ENCODE results near the gene KCTD15. TPM values are rescaled to one million over a fixed set of nuclear protein-coding genes. Genes with fewer than 3 reads are reported as not detected.

Gene KCTD15
- total RNA-seq, 6 donors from 2014 or later: 13.4 to 98.1 (median 30.5) TPM

GRCh38 chr19:33802801-33803200, 6.1 kb downstream of the KCTD15 start:
- ATAC-seq (ENCODE audit: low FRiP score in 2 of 2): no peak
- H3K36me3 ChIP-seq: peaks cover 0 to 66% (median 12%) of the 10 kb centered on the region in 4 donors
- 80 to 82% methylated on average over 1 of the region's 1 CpG for WGBS, 2 donors
- H3K27me3 ChIP-seq: peaks cover 0 to under 1% (median 0%) of the 10 kb centered on the region in 4 donors
- no peaks in the 10 kb centered on the region for H3K9me3 ChIP-seq
- no peak for DNase-seq
- peak overlapping the region in 2 of 4 donors; percentile 1 to 48 for H3K27ac ChIP-seq
- TF ChIP-seq POLR2A (IDR thresholded peaks at IDR 0.05): no peak
- TF ChIP-seq POLR2AphosphoS5 (IDR thresholded peaks at IDR 0.05): no peak
- no peak for TF ChIP-seq CTCF (IDR thresholded peaks at IDR 0.05)
- no peak for TF ChIP-seq EP300 (IDR thresholded peaks at IDR 0.05)
- peaks cover 2 to 31% (median 21%) of the 10 kb centered on the region in 4 donors for H3K4me1 ChIP-seq
- no peak overlapping the region for H3K4me3 ChIP-seq

GRCh38 chr19:33803383-33803782, 6.7 kb downstream of the KCTD15 start:
- Histone ChIP-seq H3K27ac (peak overlapping the region in 2 of 4 donors; percentile 41 to 48), H3K4me1 (peaks cover 0 to 25% (median 19%) of the 10 kb centered on the region in 4 donors), H3K27me3 (no peaks in the 10 kb centered on the region), H3K9me3 (no peaks in the 10 kb centered on the region), H3K36me3 (peaks cover 0 to 66% (median 12%) of the 10 kb centered on the region in 4 donors), H3K4me3 (no peak overlapping the region)
- 90 to 98% methylated on average over 4 to 7 of the region's 9 CpGs for WGBS, 2 donors
- TF ChIP-seq CTCF (IDR thresholded peaks at IDR 0.05) (no peak), POLR2AphosphoS5 (IDR thresholded peaks at IDR 0.05) (no peak), EP300 (IDR thresholded peaks at IDR 0.05) (no peak), POLR2A (IDR thresholded peaks at IDR 0.05) (no peak)
- ATAC-seq (ENCODE audit: low FRiP score in 2 of 2): no peak
- DNase-seq: no peak

- DNase-seq (no peak), ATAC-seq (ENCODE audit: low FRiP score in 2 of 2) (peak in 1 of 2 donors; percentile 39)
- peaks cover 0 to 66% (median 12%) of the 10 kb centered on the region in 4 donors for H3K36me3 ChIP-seq
- H3K4me3 ChIP-seq: no peak overlapping the region
- TF ChIP-seq EP300 (IDR thresholded peaks at IDR 0.05) (no peak), POLR2AphosphoS5 (IDR thresholded peaks at IDR 0.05) (no peak), CTCF (IDR thresholded peaks at IDR 0.05) (no peak), POLR2A (IDR thresholded peaks at IDR 0.05) (no peak)
- no peaks in the 10 kb centered on the region for H3K9me3 ChIP-seq
- WGBS, 2 donors: 76 to 78% methylated on average over 7 to 10 of the region's 10 CpGs
- no peaks in the 10 kb centered on the region for H3K27me3 ChIP-seq
- peaks cover 0 to 22% (median 18%) of the 10 kb centered on the region in 4 donors for H3K4me1 ChIP-seq
- peak overlapping the region in 2 of 4 donors; percentile 40 to 41 for H3K27ac ChIP-seq
Measured at GRCh38 chr19:33804021-33804799, 7.5 kb downstream of the KCTD15 start.

- WGBS, 2 donors: 64 to 83% methylated on average over 2 to 3 of the region's 3 CpGs
- Histone ChIP-seq H3K4me1 (peaks cover 0 to 22% (median 16%) of the 10 kb centered on the region in 4 donors), H3K36me3 (peaks cover 0 to 72% (median 12%) of the 10 kb centered on the region in 4 donors), H3K27ac (no peak overlapping the region), H3K4me3 (no peak overlapping the region), H3K27me3 (no peaks in the 10 kb centered on the region), H3K9me3 (no peaks in the 10 kb centered on the region)
- DNase-seq (no peak), ATAC-seq (ENCODE audit: low FRiP score in 2 of 2) (no peak)
- TF ChIP-seq POLR2A (IDR thresholded peaks at IDR 0.05): no peak
- no peak for TF ChIP-seq EP300 (IDR thresholded peaks at IDR 0.05)
- no peak for TF ChIP-seq CTCF (IDR thresholded peaks at IDR 0.05)
- TF ChIP-seq POLR2AphosphoS5 (IDR thresholded peaks at IDR 0.05): no peak
Measured at GRCh38 chr19:33805313-33805712, 8.6 kb downstream of the KCTD15 start.

All from upper lobe of left lung (tissue), 6 donors.